A673 (cell line): ENCODE results near the gene GRAMD1B. TPM values are rescaled to one million over a fixed set of nuclear protein-coding genes. Genes with fewer than 3 reads are reported as not detected.

Experiments
- BruUV-seq: library from RNA; stranded (reverse); fragments of 400-500 nt; replicated peaks from 2 replicates; lab custom pipeline; 2021; lab: Mats Ljungman, UMichigan
- CTCF ChIA-PET: fragments of 300-600 bp; sonication (Branson Sonifier 250); formaldehyde crosslinking; loops from one replicate; lab custom pipeline; 2022; ENCODE audit warnings: antibody characterized with exemption; lab: Charles Lee
- POLR2A ChIA-PET: fragments of 300-600 bp; sonication (Branson Sonifier 250); formaldehyde crosslinking; loops from one replicate; lab custom pipeline; 2022; ENCODE audit warnings: antibody characterized with exemption; ENCODE audit not compliant: low non-redundant PET; lab: Charles Lee
- DNase-seq: peaks from one replicate; pipeline ENCODE4 v3.0.0-alpha.2; 2015; ENCODE audit warnings: low spot score
- H3K27ac ChIP-seq: fragments of 200-600 bp; sonication (generic); 2 replicates; pipeline ENCODE4 v1.5.1; 2016; ENCODE audit warnings: mixed run types, low read depth, mild to moderate bottlenecking, mixed read lengths, antibody characterized with exemption, low read length; ENCODE audit not compliant: poor library complexity, severe bottlenecking
- H3K27me3 ChIP-seq: fragments of 200-600 bp; sonication (generic); replicated peaks from 2 replicates; pipeline ENCODE4 v1.6.1; 2017; ENCODE audit warnings: mixed run types, low read depth, mild to moderate bottlenecking, mixed read lengths, antibody characterized with exemption, low read length; ENCODE audit not compliant: insufficient read depth, poor library complexity
- H3K36me3 ChIP-seq: fragments of 200-600 bp; sonication (generic); 2 replicates; pipeline ENCODE4 v1.6.1; 2016; ENCODE audit warnings: mixed run types, mild to moderate bottlenecking, mixed read lengths, antibody characterized with exemption, low read length; ENCODE audit not compliant: insufficient read depth, poor library complexity, severe bottlenecking
- H3K4me1 ChIP-seq: fragments of 200-600 bp; sonication (generic); 2 replicates; pipeline ENCODE4 v1.6.1; 2017; ENCODE audit warnings: mixed run types, mild to moderate bottlenecking, mixed read lengths, antibody characterized with exemption, low read length; ENCODE audit not compliant: insufficient read depth, poor library complexity, severe bottlenecking
- H3K4me3 ChIP-seq: fragments of 200-600 bp; sonication (generic); 2 replicates; pipeline ENCODE4 v1.5.1; 2016; ENCODE audit warnings: low read depth, mixed run types, mild to moderate bottlenecking, mixed read lengths, low read length; ENCODE audit not compliant: poor library complexity, severe bottlenecking
- H3K9me3 ChIP-seq: fragments of 200-600 bp; sonication (generic); 2 replicates; pipeline ENCODE4 v1.6.1; 2016; ENCODE audit warnings: mixed run types, low read depth, mild to moderate bottlenecking, mixed read lengths, antibody characterized with exemption, low read length; ENCODE audit not compliant: poor library complexity, severe bottlenecking
- EZH2 ChIP-seq: fragments of 200-600 bp; sonication (generic); IDR thresholded peaks from 2 replicates; pipeline ENCODE4 v1.6.1; 2017; ENCODE audit warnings: borderline replicate concordance, low read depth, mild to moderate bottlenecking, mixed read lengths, antibody characterized with exemption, low read length; ENCODE audit not compliant: poor library complexity, severe bottlenecking
- intact Hi-C: fragments of 100-400 bp; cut with micrococcal nuclease; formaldehyde crosslinking; loops from one replicate; pipeline ENCODE4 v1.10.0; 2022; ENCODE audit not compliant: unreplicated experiment
- total RNA-seq: library from RNA; stranded (reverse); gene quantifications from 2 replicates; pipeline ENCODE4 v1.2.3, GENCODE V29; 2021
- TF ChIP-seq, protein P1 (sequence below): fragments of 300-800, 200-600 bp; sonication (generic); conservative IDR thresholded peaks from 2 replicates; pipeline ENCODE4 v1.5.1; 2017; ENCODE audit warnings: low read depth, mild to moderate bottlenecking, antibody characterized with exemption, low read length, moderate library complexity, mixed read lengths

Gene GRAMD1B
- total RNA-seq, 1 experiment from 2014 or later = 13.0 TPM

DNA sequence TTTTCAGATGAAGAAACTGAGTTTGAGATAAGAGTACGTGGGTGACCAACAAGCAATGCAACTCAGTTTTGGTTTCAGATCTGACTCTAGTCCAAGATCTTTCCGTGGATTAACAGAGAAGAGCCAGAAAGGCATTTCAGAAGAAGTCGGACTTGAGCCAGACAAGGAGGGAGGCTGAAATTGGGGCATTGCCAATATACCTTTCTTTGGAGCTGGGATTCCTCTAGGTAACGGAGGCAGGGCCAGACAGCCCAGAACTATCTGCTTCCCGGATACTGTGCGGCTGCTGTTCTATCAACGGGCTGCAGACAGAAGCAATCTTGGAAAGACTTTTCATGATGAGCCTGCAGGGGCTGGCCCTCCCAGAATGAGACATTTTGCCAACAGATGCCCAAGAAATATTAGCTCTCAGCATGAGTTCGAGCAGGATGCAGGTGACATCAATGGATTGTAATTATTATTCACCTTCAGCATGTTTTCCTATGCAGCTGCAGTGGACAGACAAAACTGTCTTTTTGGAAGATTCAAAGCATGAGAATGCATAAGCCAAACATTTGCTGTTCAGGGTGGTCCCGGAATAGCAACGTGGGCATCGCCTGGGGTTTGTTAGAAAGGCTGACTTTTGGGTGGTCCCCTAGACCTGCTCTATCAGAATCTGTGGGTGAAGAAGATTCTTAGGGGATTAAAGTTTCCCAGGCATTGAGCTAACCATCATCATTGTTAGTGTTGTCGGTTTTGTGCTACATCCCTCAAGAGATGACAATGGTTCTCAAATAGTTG is 128.7 kb downstream of the GRAMD1B start:
- no peaks in the 10 kb centered on the region for H3K9me3 ChIP-seq
- ChIA-PET CTCF (no interaction called here), POLR2A (no interaction called here)
- TF ChIP-seq, protein P1, sequence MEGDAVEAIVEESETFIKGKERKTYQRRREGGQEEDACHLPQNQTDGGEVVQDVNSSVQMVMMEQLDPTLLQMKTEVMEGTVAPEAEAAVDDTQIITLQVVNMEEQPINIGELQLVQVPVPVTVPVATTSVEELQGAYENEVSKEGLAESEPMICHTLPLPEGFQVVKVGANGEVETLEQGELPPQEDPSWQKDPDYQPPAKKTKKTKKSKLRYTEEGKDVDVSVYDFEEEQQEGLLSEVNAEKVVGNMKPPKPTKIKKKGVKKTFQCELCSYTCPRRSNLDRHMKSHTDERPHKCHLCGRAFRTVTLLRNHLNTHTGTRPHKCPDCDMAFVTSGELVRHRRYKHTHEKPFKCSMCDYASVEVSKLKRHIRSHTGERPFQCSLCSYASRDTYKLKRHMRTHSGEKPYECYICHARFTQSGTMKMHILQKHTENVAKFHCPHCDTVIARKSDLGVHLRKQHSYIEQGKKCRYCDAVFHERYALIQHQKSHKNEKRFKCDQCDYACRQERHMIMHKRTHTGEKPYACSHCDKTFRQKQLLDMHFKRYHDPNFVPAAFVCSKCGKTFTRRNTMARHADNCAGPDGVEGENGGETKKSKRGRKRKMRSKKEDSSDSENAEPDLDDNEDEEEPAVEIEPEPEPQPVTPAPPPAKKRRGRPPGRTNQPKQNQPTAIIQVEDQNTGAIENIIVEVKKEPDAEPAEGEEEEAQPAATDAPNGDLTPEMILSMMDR = no peak
- TF ChIP-seq EZH2 = no peak
- DNase-seq = no peak
- peaks cover 19% of the 10 kb centered on the region for H3K4me1 ChIP-seq
- no TSS peak for BruUV-seq
- no peaks in the 10 kb centered on the region for H3K36me3 ChIP-seq
- H3K27me3 ChIP-seq = no peaks in the 10 kb centered on the region
- H3K27ac ChIP-seq = no peak overlapping the region
- intact Hi-C loops = no loop called here
- no peak overlapping the region for H3K4me3 ChIP-seq

- TF ChIP-seq EZH2 = no peak
- TF ChIP-seq, protein P1 = peak; percentile 41; the same call in 1 of the 2 replicates
- H3K4me3 ChIP-seq = peak overlapping the region; percentile 39
- ChIA-PET POLR2A (no interaction called here), CTCF (no interaction called here)
- no peaks in the 10 kb centered on the region for H3K27me3 ChIP-seq
- H3K9me3 ChIP-seq = no peaks in the 10 kb centered on the region
- intact Hi-C loops = no loop called here
- peak; percentile 51 for DNase-seq
- H3K4me1 ChIP-seq = peaks cover 19% of the 10 kb centered on the region
- no peak overlapping the region for H3K27ac ChIP-seq
- H3K36me3 ChIP-seq = no peaks in the 10 kb centered on the region
- BruUV-seq = no TSS peak
Measured at GRCh38 chr11:123559523-123559955, 129.5 kb downstream of the GRAMD1B start.

DNA sequence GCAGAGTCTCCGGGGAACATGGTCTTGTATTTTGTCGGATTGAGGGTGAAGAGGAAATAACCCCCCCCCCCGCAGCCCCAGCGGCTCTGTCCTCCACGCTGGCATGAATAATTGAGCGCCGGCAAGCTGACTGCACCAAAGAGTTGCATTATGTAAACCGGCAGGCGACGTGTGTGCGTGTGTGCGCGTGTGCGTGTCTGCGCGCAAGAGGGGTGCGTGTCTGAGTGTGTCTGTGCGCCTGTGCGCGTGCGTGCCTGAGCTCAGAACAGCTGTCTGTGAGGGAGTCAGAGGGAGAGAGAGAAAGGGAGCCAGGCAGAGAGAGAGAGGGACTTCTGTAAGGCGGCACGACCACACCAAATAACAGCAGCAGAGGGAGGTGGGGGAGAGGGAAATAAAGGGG is 129.9 kb downstream of the GRAMD1B start:
- DNase-seq = peak; percentile 80
- Histone ChIP-seq H3K4me3 (peak overlapping the region; percentile 39), H3K27ac (no peak overlapping the region), H3K36me3 (no peaks in the 10 kb centered on the region), H3K9me3 (no peaks in the 10 kb centered on the region), H3K4me1 (peaks cover 19% of the 10 kb centered on the region), H3K27me3 (no peaks in the 10 kb centered on the region)
- TF ChIP-seq, protein P1 = no peak
- TF ChIP-seq EZH2 = no peak
- CTCF ChIA-PET = interaction anchor here (0.6 kb wide), 1 partner anchor 9 kb away, joined by 3 read pairs; no protein-coding TSS in a partner anchor
- intact Hi-C loops = no loop called here
- BruUV-seq = no TSS peak
- POLR2A ChIA-PET = no interaction called here
